NCI-H510A (cell line): ENCODE results near the gene GNB2.
"Not testable (repeated sequence)": the region's sequence is repeated elsewhere in the genome, so short reads cannot be mapped to it uniquely, and the experiment has no call there.

Source experiments
- DNase-seq: peaks from one replicate; lab custom pipeline; 2025; lab: John Stamatoyannopoulos, UW

GNB2 gene

GRCh38 chr7:100673302-100673941 is at the start of gene GNB2:
TSS of gene GNB2 (plus strand) at chr7:100673740. CDS start at chr7:100676266, 2,526 bp downstream.
- DNase-seq: peak; percentile 90

GRCh38 chr7:100623951-100624824 is 49.4 kb upstream of the GNB2 start:
- DNase-seq: no peak

- DNase-seq: no peak
These were observed 47.5 kb upstream of the GNB2 start for GRCh38 chr7:100626055-100626454.

GRCh38 chr7:100626530-100627237 is 46.9 kb upstream of the GNB2 start:
- peak; percentile 40 for DNase-seq

GRCh38 chr7:100627238-100627549 is 46.3 kb upstream of the GNB2 start:
- no peak for DNase-seq

GRCh38 chr7:100629117-100629716 is 44.3 kb upstream of the GNB2 start:
- no peak for DNase-seq

GRCh38 chr7:100630066-100630465 is 43.5 kb upstream of the GNB2 start:
- DNase-seq: no peak

- DNase-seq: no peak
These were observed 40.4 kb upstream of the GNB2 start for GRCh38 chr7:100632951-100633717.

- DNase-seq: no peak
These were observed 33.5 kb upstream of the GNB2 start for GRCh38 chr7:100639995-100640516.

- DNase-seq: no peak
These were observed 32.8 kb upstream of the GNB2 start for GRCh38 chr7:100640517-100641440.

- DNase-seq: no peak
These were observed 32.1 kb upstream of the GNB2 start, which contains the start of gene TFR2 for GRCh38 chr7:100641463-100641859. TSS of gene TFR2 (minus strand) at chr7:100641552. CDS start at chr7:100641509, 43 bp downstream.

GRCh38 chr7:100641860-100642533 is 31.5 kb upstream of the GNB2 start:
- no peak for DNase-seq

GRCh38 chr7:100642534-100642907 is 31.0 kb upstream of the GNB2 start:
- DNase-seq: no peak

GRCh38 chr7:100649826-100650565 is 23.5 kb upstream of the GNB2 start:
- DNase-seq: no peak

GRCh38 chr7:100654908-100655831 is 18.4 kb upstream of the GNB2 start:
- no peak for DNase-seq

GRCh38 chr7:100655908-100656674 is 17.4 kb upstream of the GNB2 start, which contains the start of gene ACTL6B:
TSS of gene ACTL6B (minus strand) at chr7:100656448. CDS start at chr7:100656354, 94 bp downstream.
- DNase-seq: peak; percentile 58

- DNase-seq: not testable (repeated sequence)
These were observed 11.3 kb upstream of the GNB2 start for GRCh38 chr7:100662194-100662776.
